Esophagus muscularis mucosa (tissue), 4 donors: Measurements from ENCODE around the gene PDE8A. TPM values are rescaled to one million over a fixed set of nuclear protein-coding genes. Genes with fewer than 3 reads are reported as not detected.

Experiments
- DNase-seq: peaks from one replicate; pipeline ENCODE4 v3.0.0-alpha.2; 2017; ENCODE audit errors: extremely low spot score
- H3K27ac ChIP-seq, 4 donors: fragments of 200-600 bp; sonication (generic); replicated peaks in 1 of 4; 1 replicate in 3 of 4; 2 replicates in 1 of 4; pipeline ENCODE4 v1.5.1; 2016 to 2019; ENCODE audit warnings: mild to moderate bottlenecking in 1 of 4
- H3K27me3 ChIP-seq, 4 donors: fragments of 200-600 bp; sonication (generic); one replicate each; pipeline versions ENCODE4 v1.5.1 to v1.6.0; 2016 to 2019
- H3K36me3 ChIP-seq, 4 donors: fragments of 200-600 bp; sonication (generic); one replicate each; pipeline ENCODE4 v1.5.1; 2016 to 2019
- H3K4me1 ChIP-seq, 4 donors: fragments of 200-600 bp; sonication (generic); one replicate each; pipeline ENCODE4 v1.5.1; 2016 to 2019
- H3K4me3 ChIP-seq, 4 donors: fragments of 200-600 bp; sonication (generic); 1 replicate in 2 of 4; 2 replicates in 2 of 4; pipeline ENCODE4 v1.5.1; 2016 to 2019; ENCODE audit warnings: mild to moderate bottlenecking in 4 of 4, moderate library complexity in 1 of 4
- H3K9me3 ChIP-seq, 4 donors: fragments of 200-600 bp; sonication (generic); 1 replicate in 3 of 4; 2 replicates in 1 of 4; pipeline ENCODE4 v1.5.1; 2016 to 2019
- EP300 ChIP-seq: sonication (generic); formaldehyde crosslinking; IDR thresholded peaks from one replicate; pipeline ENCODE4 v1.6.1; 2017; ENCODE audit warnings: antibody characterized with exemption
- POLR2A ChIP-seq: fragments of 450-650 bp; IDR thresholded peaks from one replicate; pipeline ENCODE4 v1.6.1; 2017; ENCODE audit warnings: antibody characterized with exemption, moderate library complexity, mild to moderate bottlenecking, low read depth
- POLR2AphosphoS5 ChIP-seq, 2 donors: sonication (generic); formaldehyde crosslinking; IDR thresholded peaks; one replicate each; pipeline ENCODE4 v1.6.1; 2017; ENCODE audit warnings: antibody characterized with exemption in 2 of 2
- WGBS: methylation state at CpG from one replicate; pipeline ENCODE4 v1.1.5; 2018; 5-methylcytosine and 5-hydroxymethylcytosine counted together
- intact Hi-C: fragments of 100-400 bp; cut with DNase I; formaldehyde crosslinking; loops from one replicate; pipeline ENCODE4 v1.15.1; 2023
- total RNA-seq, 4 donors: library from RNA; depleted of rRNA; stranded (reverse); fragments of >200 nt; gene quantifications; one replicate each; pipeline versions ENCODE4 v1.1.0 to v1.2.1, GENCODE V29; 2016
- TF ChIP-seq, protein P1 (sequence below), 3 experiments: fragments of 200-600 bp in 2 of 3; fragments of 450-650 bp in 1 of 3; sonication (generic) in 2 of 3; IDR thresholded peaks; one replicate each; pipeline ENCODE4 v1.5.1; 2017 to 2019; ENCODE audit warnings: antibody characterized with exemption in 3 of 3, mild to moderate bottlenecking in 2 of 3, moderate library complexity in 1 of 3

PDE8A gene
- total RNA-seq, 4 donors from 2014 or later, result 31.6 to 36.1 (median 32.5) TPM

- H3K27ac ChIP-seq, result peak overlapping the region in 2 of 4 donors; percentile 12 to 27
- no peak for DNase-seq
- H3K4me3 ChIP-seq, result no peak overlapping the region
- WGBS, result 79% methylated on average over 4 of the region's 5 CpGs
- no peak for TF ChIP-seq POLR2A
- TF ChIP-seq, protein P1, sequence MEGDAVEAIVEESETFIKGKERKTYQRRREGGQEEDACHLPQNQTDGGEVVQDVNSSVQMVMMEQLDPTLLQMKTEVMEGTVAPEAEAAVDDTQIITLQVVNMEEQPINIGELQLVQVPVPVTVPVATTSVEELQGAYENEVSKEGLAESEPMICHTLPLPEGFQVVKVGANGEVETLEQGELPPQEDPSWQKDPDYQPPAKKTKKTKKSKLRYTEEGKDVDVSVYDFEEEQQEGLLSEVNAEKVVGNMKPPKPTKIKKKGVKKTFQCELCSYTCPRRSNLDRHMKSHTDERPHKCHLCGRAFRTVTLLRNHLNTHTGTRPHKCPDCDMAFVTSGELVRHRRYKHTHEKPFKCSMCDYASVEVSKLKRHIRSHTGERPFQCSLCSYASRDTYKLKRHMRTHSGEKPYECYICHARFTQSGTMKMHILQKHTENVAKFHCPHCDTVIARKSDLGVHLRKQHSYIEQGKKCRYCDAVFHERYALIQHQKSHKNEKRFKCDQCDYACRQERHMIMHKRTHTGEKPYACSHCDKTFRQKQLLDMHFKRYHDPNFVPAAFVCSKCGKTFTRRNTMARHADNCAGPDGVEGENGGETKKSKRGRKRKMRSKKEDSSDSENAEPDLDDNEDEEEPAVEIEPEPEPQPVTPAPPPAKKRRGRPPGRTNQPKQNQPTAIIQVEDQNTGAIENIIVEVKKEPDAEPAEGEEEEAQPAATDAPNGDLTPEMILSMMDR (IDR thresholded peaks at IDR 0.05), result no peak
- no peak for TF ChIP-seq POLR2AphosphoS5 (IDR thresholded peaks at IDR 0.05)
- TF ChIP-seq EP300, result no peak
- H3K36me3 ChIP-seq, result no peaks in the 10 kb centered on the region
- H3K27me3 ChIP-seq, result no peaks in the 10 kb centered on the region
- intact Hi-C loops, result no loop called here
- no peaks in the 10 kb centered on the region for H3K9me3 ChIP-seq
- H3K4me1 ChIP-seq, result peaks cover 3 to 21% (median 10%) of the 10 kb centered on the region in 4 donors
These were observed 34.7 kb upstream of the PDE8A start for GRCh38 chr15:84946772-84947489.

- H3K4me3 ChIP-seq, result no peak overlapping the region
- intact Hi-C loops, result no loop called here
- DNase-seq, result no peak
- H3K27ac ChIP-seq, result peak overlapping the region in 3 of 4 donors; percentile 5 to 13 (median 12)
- no peaks in the 10 kb centered on the region for H3K36me3 ChIP-seq
- TF ChIP-seq POLR2AphosphoS5 (IDR thresholded peaks at IDR 0.05), result no peak
- TF ChIP-seq, protein P1 (IDR thresholded peaks at IDR 0.05), result no peak
- TF ChIP-seq POLR2A, result no peak
- no peak for TF ChIP-seq EP300
- 62% methylated on average over 4 of the region's 4 CpGs for WGBS
- peaks cover 3 to 21% (median 10%) of the 10 kb centered on the region in 4 donors for H3K4me1 ChIP-seq
- H3K27me3 ChIP-seq, result no peaks in the 10 kb centered on the region
- no peaks in the 10 kb centered on the region for H3K9me3 ChIP-seq
These were observed 33.5 kb upstream of the PDE8A start for GRCh38 chr15:84947947-84948830.

DNA sequence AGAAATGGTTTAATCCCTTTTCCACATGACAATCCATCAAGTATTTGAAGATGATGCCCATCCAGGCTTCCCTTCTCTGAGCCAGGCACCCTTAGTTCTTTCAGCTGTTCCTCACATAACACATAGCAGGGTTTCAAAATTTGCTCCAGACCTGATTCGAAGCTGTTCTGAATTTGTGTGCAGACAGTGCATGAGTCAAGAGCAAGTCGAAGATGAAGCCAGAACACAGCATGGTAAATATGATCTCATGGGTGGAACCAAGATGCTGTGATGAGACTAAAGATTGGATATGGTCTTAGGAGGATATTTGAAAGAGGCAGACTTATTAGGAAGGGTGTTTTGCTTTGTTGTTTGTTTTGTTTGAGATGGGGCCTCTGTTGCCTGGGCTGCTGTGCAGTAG is 32.6 kb upstream of the PDE8A start:
- peaks cover 3 to 21% (median 10%) of the 10 kb centered on the region in 4 donors for H3K4me1 ChIP-seq
- H3K27me3 ChIP-seq, result no peaks in the 10 kb centered on the region
- no peaks in the 10 kb centered on the region for H3K9me3 ChIP-seq
- no peak overlapping the region for H3K4me3 ChIP-seq
- intact Hi-C loops, result no loop called here
- TF ChIP-seq EP300, result no peak
- TF ChIP-seq POLR2A, result no peak
- no peak for TF ChIP-seq POLR2AphosphoS5 (IDR thresholded peaks at IDR 0.05)
- TF ChIP-seq, protein P1 (IDR thresholded peaks at IDR 0.05), result no peak
- WGBS, result 67% methylated on average over 2 of the region's 2 CpGs
- H3K27ac ChIP-seq, result peak overlapping the region in 1 of 4 donors; percentile 13
- no peaks in the 10 kb centered on the region for H3K36me3 ChIP-seq
- DNase-seq, result no peak

- TF ChIP-seq EP300 (no peak), POLR2AphosphoS5 (IDR thresholded peaks at IDR 0.05) (no peak)
- no peak overlapping the region for H3K27ac ChIP-seq
- DNase-seq, result no peak
These were observed 31.6 kb upstream of the PDE8A start for GRCh38 chr15:84949845-84950569.

More at GRCh38 chr15:84949845-84950569, 31.6 kb upstream of the PDE8A start:
- no peaks in the 10 kb centered on the region for H3K36me3 ChIP-seq
- intact Hi-C loops, result no loop called here
- H3K4me3 ChIP-seq, result no peak overlapping the region
- peaks cover 3 to 15% (median 10%) of the 10 kb centered on the region in 4 donors for H3K4me1 ChIP-seq
- H3K27me3 ChIP-seq, result no peaks in the 10 kb centered on the region
- no peaks in the 10 kb centered on the region for H3K9me3 ChIP-seq
- WGBS, result 68% methylated on average over 7 of the region's 7 CpGs
